ENCODE data around the gene FURIN.
"Not testable (repeated sequence)": the region's sequence is repeated elsewhere in the genome, so short reads cannot be mapped to it uniquely, and the experiment has no call there.

Gene FURIN

GRCh38 chr15:90868261-90868689 is at the start of gene FURIN:
TSS of gene FURIN (plus strand) at chr15:90868588. CDS start at chr15:90875741, 7,153 bp downstream.
- DNase-seq, result no peak

- no peak for DNase-seq
Measured at GRCh38 chr15:90819390-90819789, 49.0 kb upstream of the FURIN start.

GRCh38 chr15:90819850-90820249 is 48.5 kb upstream of the FURIN start:
- no peak for DNase-seq

GRCh38 chr15:90820481-90820880 is 47.9 kb upstream of the FURIN start:
- DNase-seq, result no peak

GRCh38 chr15:90822204-90822955 is 46.0 kb upstream of the FURIN start:
- DNase-seq, result no peak

DNA sequence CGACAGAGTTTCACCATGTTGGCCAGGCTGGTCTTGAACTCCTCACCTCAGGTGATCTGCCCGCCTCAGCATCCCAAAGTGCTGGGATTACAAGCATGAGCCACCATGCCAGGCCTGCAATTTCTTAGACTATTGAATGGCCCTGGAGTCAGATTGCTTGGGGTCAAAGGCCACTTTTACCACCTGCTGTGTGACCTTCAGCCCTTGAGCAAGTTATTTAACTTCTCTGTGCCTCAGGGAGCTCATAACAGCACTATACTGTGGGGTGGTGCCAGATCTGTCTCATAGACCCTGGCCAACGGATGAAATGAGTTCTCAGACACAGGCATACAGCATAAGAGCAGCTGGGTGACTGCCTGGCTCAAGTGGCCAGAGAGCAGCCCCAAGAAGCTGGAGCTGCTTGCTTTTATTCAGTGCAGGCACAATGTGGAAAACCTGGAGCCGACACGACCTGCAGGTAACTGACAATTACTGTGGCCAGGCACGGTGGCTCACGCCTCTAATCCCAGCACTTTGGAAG is 44.9 kb upstream of the FURIN start:
- no peak for DNase-seq

- not testable (repeated sequence) for DNase-seq
Measured at GRCh38 chr15:90825115-90825899, 43.1 kb upstream of the FURIN start.

GRCh38 chr15:90826206-90826885 is 42.0 kb upstream of the FURIN start:
- not testable (repeated sequence) for DNase-seq

GRCh38 chr15:90826886-90827435 is 41.4 kb upstream of the FURIN start:
- no peak for DNase-seq

DNA sequence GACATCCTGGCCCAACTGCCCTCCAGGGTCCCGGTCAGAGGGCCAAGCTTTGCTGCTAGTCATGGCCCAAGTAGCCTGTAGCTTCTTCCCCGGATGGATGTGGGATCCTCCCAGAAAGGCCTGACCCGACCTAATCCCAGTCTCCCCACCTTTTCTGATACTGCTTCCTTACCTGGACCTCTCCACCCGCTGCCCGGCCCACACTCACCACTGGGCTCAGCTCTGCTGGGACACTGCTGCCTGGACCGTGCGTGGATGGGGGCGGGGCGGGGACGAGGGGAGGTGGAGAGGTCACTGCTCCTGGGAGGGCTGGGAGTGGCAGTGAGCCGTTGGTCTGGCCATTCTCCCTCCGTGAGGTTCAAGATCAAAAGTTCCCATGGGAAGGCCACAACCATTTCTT is 40.3 kb upstream of the FURIN start:
- DNase-seq, result no peak

DNA sequence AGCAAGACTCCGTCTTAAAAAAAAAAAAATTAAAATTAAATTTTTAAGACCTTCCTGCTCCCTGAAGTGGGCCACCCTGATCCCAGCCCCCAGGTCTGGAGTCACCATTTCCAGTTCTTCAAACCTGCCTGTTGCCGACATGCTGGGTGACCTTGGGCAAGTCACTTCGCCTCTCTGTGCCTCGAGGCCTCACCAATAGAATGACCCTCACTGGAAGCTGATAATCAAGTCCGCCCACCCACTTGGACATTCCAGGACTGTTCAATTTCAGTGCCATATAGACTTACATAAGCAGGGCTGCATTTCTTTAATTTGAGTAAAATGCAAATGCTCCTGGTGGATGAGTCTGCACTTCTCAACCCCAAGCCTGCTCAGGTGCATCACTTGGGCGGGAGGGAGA is 39.3 kb upstream of the FURIN start:
- no peak for DNase-seq

DNA sequence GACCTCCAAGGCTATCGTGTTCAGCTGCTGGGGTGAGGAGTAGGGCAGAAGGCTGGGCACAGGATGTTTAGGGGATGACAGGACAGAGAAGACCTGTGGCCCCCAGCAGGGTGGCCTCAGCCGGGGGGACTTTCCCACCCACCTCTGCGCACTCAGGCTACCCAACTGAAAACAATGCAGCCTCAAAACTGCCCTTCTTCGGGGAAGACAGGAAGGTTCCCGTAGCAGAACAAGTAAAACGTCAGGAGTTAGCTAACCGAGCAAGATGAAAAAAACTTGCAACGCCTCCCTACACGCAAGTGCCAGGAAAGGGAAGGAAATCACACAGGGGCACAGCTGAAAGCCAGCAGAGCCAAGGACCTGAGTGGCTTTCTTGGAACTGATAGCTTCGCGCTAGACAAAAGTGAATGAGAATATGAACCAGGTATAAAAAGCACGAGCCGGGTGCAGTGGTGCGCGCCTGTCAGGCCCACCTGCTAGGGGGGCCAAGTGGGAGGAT is 38.4 kb upstream of the FURIN start:
- DNase-seq, result peak; percentile 83

DNA sequence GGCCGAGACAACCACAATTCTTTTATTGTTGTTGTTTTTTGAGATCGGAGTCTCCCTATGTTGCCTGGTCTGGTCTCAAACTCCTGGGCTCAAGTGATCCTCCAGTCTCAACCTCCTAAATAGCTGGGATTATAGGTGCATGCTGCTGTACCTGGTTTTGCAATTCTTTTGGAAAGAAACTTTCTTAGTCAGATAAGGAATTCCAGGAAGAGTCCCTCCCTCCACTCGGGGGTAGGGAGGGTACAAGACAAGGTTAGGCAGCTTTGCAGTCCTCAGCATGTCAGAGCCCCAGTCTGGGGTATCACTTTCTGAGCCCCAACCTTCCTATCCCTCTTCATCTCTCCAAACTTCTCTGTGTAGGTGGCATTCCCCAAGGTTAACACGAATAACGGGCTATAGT is 33.8 kb upstream of the FURIN start:
- no peak for DNase-seq

GRCh38 chr15:90836296-90836871 is 32.0 kb upstream of the FURIN start:
- no peak for DNase-seq

DNA sequence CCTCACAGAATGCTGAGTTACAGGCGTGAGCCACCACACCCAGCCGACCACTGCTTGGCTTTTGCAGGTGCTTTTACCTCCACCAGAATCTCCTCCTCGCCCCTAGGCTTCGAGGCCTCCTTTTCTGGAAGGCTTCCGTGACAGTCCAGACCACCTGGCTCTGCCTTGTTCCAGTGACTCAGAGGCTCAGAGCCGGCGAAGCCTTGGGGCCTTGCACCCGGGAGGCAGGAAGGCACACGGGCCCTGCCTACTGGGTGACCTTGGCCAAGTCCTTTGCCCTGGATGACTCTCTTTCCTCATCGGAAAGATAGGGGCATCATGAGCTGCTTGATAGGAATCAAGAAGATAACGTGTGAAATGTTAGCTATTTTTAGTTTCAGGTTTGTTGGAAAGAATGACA is 31.3 kb upstream of the FURIN start:
- no peak for DNase-seq

DNA sequence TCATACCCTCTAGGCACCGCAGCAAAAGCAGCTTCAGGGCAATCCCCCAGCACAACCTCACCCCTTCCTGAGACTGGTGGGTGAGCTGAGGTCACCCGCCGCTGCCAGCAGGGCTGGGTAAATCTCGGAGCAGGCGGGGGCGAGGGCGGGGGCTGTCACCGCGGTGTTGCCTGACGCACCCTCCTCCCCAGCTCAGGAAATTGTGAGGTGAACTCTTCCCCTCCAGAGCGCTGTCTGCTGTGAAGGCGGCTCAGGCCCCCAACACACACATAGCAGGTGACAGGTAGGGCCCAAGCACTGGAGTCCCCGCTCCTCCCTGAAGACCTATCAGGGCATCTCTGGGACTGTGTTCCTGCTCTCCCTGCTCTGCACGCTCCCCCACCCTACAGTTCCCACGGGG is 30.2 kb upstream of the FURIN start:
- peak; percentile 87 for DNase-seq

- DNase-seq, result no peak
Measured at GRCh38 chr15:90838544-90838943, 29.8 kb upstream of the FURIN start.

DNA sequence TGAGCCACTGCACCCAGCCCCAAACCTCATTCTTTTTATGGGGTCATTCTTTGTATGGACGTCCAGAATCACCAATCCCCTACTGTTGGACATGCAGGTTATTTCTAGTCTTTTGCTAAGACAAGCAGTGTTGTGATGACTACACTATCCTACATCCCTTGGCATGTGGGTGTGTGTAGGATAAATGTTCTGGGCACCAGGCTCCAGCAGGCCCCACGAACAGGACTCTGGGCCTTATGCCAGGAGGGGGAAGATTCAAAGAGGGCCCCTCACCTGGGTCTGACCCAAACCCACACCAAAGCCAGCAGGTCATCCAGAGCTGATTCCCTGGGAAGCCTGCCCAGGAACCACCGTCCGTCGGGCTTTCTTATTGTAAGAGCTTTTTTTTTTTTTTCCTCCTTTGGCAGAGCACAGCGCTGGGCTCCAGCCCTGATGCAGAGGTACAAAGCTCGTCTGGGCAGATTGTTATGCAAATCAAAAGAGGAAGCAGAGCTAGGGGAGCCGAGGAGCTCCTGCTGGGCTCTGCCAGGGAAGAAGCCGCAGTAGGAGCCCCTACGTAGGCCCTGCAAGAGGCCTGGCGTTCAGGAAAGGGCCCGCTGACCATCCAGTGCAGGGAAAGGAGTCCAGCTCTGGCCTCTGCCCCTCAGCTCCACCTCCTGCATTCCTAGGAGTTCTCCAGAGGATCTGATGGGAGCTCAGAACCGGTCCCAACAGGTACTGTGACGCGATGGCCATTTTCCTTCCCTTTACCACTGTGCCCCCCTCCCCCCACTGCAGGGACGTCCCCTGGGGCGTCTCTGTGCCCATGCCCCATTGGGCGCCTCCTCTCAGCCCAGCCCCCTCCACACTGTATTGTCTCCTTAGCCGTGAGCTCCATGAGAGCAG is 29.0 kb upstream of the FURIN start:
- DNase-seq, result peak; percentile 51

DNA sequence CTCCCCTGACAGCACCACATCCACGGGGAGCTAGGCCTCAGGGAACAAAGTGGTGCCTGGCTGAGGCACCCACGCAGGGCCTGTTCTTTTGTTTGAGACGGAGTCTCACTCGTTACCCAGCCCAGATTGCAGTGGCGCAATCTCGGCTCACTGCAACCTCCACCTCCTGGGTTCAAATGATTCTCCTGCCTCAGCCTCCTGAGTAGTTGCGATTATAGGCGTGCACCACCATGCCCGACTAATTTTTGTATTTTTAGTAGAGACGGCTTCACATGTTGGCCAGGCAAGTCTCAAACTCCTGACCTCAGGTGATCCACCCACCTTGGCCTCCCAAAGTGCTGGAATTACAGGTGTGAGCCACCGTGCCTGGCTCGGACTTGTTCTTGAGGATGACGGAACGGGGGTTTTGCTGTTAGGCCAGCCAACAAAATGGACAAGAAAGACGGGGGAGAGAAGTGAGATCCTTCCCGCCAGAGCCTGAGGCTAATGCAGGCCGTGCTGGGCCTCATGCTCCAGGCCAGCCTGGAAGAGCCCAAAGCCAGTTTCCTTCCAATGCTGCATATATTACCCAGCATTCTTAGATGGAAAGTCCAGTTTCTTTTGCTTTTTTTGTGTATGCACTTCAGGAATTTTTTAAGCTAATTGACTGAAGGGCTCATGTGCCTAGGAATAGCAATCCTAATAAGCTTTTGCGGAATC is 28.1 kb upstream of the FURIN start:
- no peak for DNase-seq

DNA sequence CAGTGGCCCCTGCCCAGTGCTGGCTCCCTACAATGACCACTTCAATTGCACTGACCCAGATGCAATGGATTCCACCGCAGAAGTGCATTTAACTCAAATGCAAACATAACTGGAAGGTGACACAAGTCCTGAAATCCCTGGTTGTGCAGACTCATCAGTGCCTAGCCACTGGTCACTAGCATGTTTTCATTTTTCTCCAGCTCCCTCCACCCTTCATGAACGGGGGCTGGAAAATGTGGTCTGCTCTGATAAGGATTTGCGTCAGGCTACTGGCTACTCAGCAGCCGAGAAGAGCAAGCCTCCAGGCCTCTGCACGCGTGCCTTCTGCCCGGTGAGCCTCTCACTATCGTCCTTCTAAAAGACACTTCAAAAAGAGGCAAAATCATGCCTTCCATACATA is 27.4 kb upstream of the FURIN start:
- DNase-seq, result no peak

GRCh38 chr15:90844696-90845095 is 23.7 kb upstream of the FURIN start:
- DNase-seq, result no peak

All from CD4-positive, alpha-beta T cell treated with Interferon gamma for 1 hour (primary cell).